ENCODE results near the gene SFTPA1.

GRCh38 chr10:79629955-79630327 lies 19.2 kb downstream of the SFTPA1 start:
- TF ChIP-seq EZH2 (IDR thresholded peaks at IDR 0.05; ENCODE audit: borderline replicate concordance, insufficient read depth, low read depth, low read length, poor library complexity, severe bottlenecking) (no peak), CTCF (IDR thresholded peaks at IDR 0.05) (no peak)
